PFSK-1 (cell line): ENCODE measurements around the gene RNF39.

ENCODE experiments used
- POLR2AphosphoS5 ChIP-seq: IDR thresholded peaks from 2 replicates; pipeline ENCODE4 v1.6.1; 2012; ENCODE audit warnings: low read depth, mild to moderate bottlenecking, control low read depth, low read length, moderate library complexity
- SIN3A ChIP-seq: IDR thresholded peaks from 2 replicates; pipeline ENCODE4 v1.6.1; 2012; ENCODE audit warnings: mild to moderate bottlenecking, low read length, moderate library complexity, borderline replicate concordance; ENCODE audit not compliant: insufficient read depth
- TAF1 ChIP-seq: IDR thresholded peaks from 2 replicates; pipeline ENCODE4 v1.6.1; 2012; ENCODE audit warnings: low read length, control low read depth, borderline replicate concordance; ENCODE audit not compliant: insufficient read depth

GRCh38 chr6:30060606-30061091, 14.9 kb downstream of the RNF39 start:
- TF ChIP-seq TAF1 (no peak), SIN3A (no peak), POLR2AphosphoS5 (no peak)
